ENCODE measurements around the gene AGPS. TPM values are rescaled to one million over a fixed set of nuclear protein-coding genes. Genes with fewer than 3 reads are reported as not detected.

Gene AGPS
- total and polyA plus RNA-seq, 3 donors from 2014 or later: 36.7 to 73.4 (median 55.7) TPM

GRCh38 chr2:177383935-177384334, 8.6 kb upstream of the AGPS start:
- WGBS, 2 donors: 55 to 66% methylated on average over 2 of the region's 2 CpGs
- DNase-seq: no peak
- intact Hi-C loops (cut with DNase I; ENCODE audit: low total_unique reads): no loop called here
- no peak for TF ChIP-seq POLR2A (IDR thresholded peaks at IDR 0.05)
- TF ChIP-seq CTCF (IDR thresholded peaks at IDR 0.05): no peak
- H3K4me1 ChIP-seq: no peaks in the 10 kb centered on the region
- H3K27me3 ChIP-seq: no peaks in the 10 kb centered on the region
- H3K4me3 ChIP-seq: no peak overlapping the region
- H3K27ac ChIP-seq: no peak overlapping the region
- no peaks in the 10 kb centered on the region for H3K9me3 ChIP-seq
- H3K36me3 ChIP-seq (ENCODE audit: low read depth, missing control alignments): no peaks in the 10 kb centered on the region

GRCh38 chr2:177385151-177385550, 7.4 kb upstream of the AGPS start:
- Histone ChIP-seq H3K4me3 (no peak overlapping the region), H3K27me3 (no peaks in the 10 kb centered on the region), H3K4me1 (no peaks in the 10 kb centered on the region), H3K27ac (no peak overlapping the region), H3K36me3 (ENCODE audit: low read depth, missing control alignments) (no peaks in the 10 kb centered on the region), H3K9me3 (no peaks in the 10 kb centered on the region)
- intact Hi-C loops (cut with DNase I; ENCODE audit: low total_unique reads): no loop called here
- DNase-seq: no peak
- TF ChIP-seq POLR2A (IDR thresholded peaks at IDR 0.05) (no peak), CTCF (IDR thresholded peaks at IDR 0.05) (no peak)
- WGBS, 2 donors: 83 to 95% methylated on average over 2 of the region's 2 CpGs

GRCh38 chr2:177391822-177392372, 676 bp upstream of the AGPS start:
- WGBS, 2 donors: 47 to 48% methylated on average over 4 of the region's 4 CpGs
- Histone ChIP-seq H3K4me1 (no peaks in the 10 kb centered on the region), H3K9me3 (no peaks in the 10 kb centered on the region), H3K36me3 (ENCODE audit: low read depth, missing control alignments) (no peaks in the 10 kb centered on the region), H3K27me3 (no peaks in the 10 kb centered on the region), H3K27ac (peak overlapping the region; percentile 76 to 80), H3K4me3 (peak overlapping the region; percentile 85 to 97)
- intact Hi-C loops (cut with DNase I; ENCODE audit: low total_unique reads): no loop called here
- no peak for DNase-seq
- TF ChIP-seq CTCF (IDR thresholded peaks at IDR 0.05): no peak
- no peak for TF ChIP-seq POLR2A (IDR thresholded peaks at IDR 0.05)

GRCh38 chr2:177393203-177393755, 706 bp downstream of the AGPS start:
- no peaks in the 10 kb centered on the region for H3K27me3 ChIP-seq
- no peaks in the 10 kb centered on the region for H3K36me3 ChIP-seq (ENCODE audit: low read depth, missing control alignments)
- WGBS, 2 donors: 3 to 4% methylated on average over 8 of the region's 8 CpGs
- peak overlapping the region; percentile 76 to 80 for H3K27ac ChIP-seq
- intact Hi-C loops (cut with DNase I; ENCODE audit: low total_unique reads): no loop called here
- H3K9me3 ChIP-seq: no peaks in the 10 kb centered on the region
- no peak for DNase-seq
- TF ChIP-seq CTCF (IDR thresholded peaks at IDR 0.05) (no peak), POLR2A (IDR thresholded peaks at IDR 0.05) (no peak)
- peak overlapping the region; percentile 85 to 97 for H3K4me3 ChIP-seq
- H3K4me1 ChIP-seq: no peaks in the 10 kb centered on the region
